GM19238 (cell line): ENCODE results near the gene C17orf75.

Experiments used
- DNase-seq: peaks from one replicate; pipeline ENCODE4 v3.0.0; 2011; ENCODE audit warnings: low spot score; ENCODE audit not compliant: insufficient read length

C17orf75 gene

GRCh38 chr17:32305049-32305448 is 36.9 kb downstream of the C17orf75 start:
- DNase-seq, result no peak

- DNase-seq, result no peak
These were observed 38.1 kb downstream of the C17orf75 start for GRCh38 chr17:32303781-32304288.

- no peak for DNase-seq
These were observed 38.9 kb downstream of the C17orf75 start for GRCh38 chr17:32302860-32303649.

- DNase-seq, result no peak
These were observed 39.9 kb downstream of the C17orf75 start for GRCh38 chr17:32302037-32302436.

GRCh38 chr17:32299580-32300164 is 42.3 kb downstream of the C17orf75 start:
- no peak for DNase-seq

GRCh38 chr17:32298721-32299579 is 43.0 kb downstream of the C17orf75 start:
- DNase-seq, result no peak

GRCh38 chr17:32298298-32298697 is 43.7 kb downstream of the C17orf75 start:
- DNase-seq, result no peak

- no peak for DNase-seq
These were observed 44.1 kb downstream of the C17orf75 start for GRCh38 chr17:32297860-32298259.

GRCh38 chr17:32297424-32297823 is 44.5 kb downstream of the C17orf75 start:
- DNase-seq, result no peak

- no peak for DNase-seq
These were observed 49.9 kb downstream of the C17orf75 start for GRCh38 chr17:32292094-32292493.

- no peak for DNase-seq
These were observed 52.4 kb downstream of the C17orf75 start for GRCh38 chr17:32289471-32290070.

- no peak for DNase-seq
These were observed 53.4 kb downstream of the C17orf75 start for GRCh38 chr17:32288615-32289014.

- no peak for DNase-seq
These were observed 54.0 kb downstream of the C17orf75 start for GRCh38 chr17:32287804-32288511.

GRCh38 chr17:32286518-32286900 is 55.5 kb downstream of the C17orf75 start:
- DNase-seq, result no peak

- no peak for DNase-seq
These were observed 56.0 kb downstream of the C17orf75 start for GRCh38 chr17:32285746-32286517.

GRCh38 chr17:32285306-32285705 is 56.7 kb downstream of the C17orf75 start:
- DNase-seq, result no peak

GRCh38 chr17:32283745-32284201 is 58.2 kb downstream of the C17orf75 start:
- DNase-seq, result no peak

- DNase-seq, result no peak
These were observed 60.9 kb downstream of the C17orf75 start for GRCh38 chr17:32281011-32281451.

GRCh38 chr17:32279891-32280716 is 61.9 kb downstream of the C17orf75 start:
- no peak for DNase-seq
